GM12875 (cell line): ENCODE measurements around the gene FBXO21.

Experiments
- H3K4me3 ChIP-seq: one replicate; pipeline ENCODE4 v1.5.1; 2011; ENCODE audit warnings: low read depth, low read length, control low read depth
- TF ChIP-seq, protein P1 (sequence below): IDR thresholded peaks from 2 replicates; pipeline ENCODE4 v1.5.1; 2011; ENCODE audit warnings: low read depth, mild to moderate bottlenecking, control low read depth, inconsistent platforms, low read length, moderate library complexity, borderline replicate concordance; ENCODE audit not compliant: insufficient read depth

FBXO21 gene

DNA sequence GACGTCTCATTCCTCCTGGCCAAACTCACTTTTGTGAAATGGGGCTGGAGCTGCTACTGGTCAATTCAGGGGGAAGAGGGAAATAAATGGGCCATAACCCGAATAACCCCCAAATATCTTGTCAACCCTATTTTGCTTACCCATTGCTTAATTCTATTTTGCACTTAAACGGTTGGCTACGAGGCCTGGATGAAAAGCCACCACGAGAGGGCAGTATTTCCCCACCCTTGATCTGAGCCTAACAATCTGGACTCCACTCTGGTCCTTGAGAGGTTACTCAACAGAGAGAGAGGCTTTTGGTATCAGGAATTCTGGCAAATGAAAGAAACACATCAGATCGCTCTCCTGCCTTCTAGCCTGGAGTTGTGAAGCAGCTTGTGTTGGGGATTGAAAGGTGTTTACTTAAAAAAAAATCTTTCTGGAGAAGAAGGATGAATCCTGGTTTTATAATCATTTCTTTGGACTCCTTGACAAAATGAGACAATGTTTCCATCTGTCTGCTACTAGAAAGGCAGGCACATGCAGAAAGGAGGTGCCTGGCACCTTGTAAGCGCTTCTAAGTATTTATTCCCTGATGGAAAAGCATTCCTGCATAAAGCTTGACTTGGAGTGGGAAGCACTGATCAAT lies 22.4 kb upstream of the FBXO21 start:
- TF ChIP-seq, protein P1, sequence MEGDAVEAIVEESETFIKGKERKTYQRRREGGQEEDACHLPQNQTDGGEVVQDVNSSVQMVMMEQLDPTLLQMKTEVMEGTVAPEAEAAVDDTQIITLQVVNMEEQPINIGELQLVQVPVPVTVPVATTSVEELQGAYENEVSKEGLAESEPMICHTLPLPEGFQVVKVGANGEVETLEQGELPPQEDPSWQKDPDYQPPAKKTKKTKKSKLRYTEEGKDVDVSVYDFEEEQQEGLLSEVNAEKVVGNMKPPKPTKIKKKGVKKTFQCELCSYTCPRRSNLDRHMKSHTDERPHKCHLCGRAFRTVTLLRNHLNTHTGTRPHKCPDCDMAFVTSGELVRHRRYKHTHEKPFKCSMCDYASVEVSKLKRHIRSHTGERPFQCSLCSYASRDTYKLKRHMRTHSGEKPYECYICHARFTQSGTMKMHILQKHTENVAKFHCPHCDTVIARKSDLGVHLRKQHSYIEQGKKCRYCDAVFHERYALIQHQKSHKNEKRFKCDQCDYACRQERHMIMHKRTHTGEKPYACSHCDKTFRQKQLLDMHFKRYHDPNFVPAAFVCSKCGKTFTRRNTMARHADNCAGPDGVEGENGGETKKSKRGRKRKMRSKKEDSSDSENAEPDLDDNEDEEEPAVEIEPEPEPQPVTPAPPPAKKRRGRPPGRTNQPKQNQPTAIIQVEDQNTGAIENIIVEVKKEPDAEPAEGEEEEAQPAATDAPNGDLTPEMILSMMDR = peak; percentile 79
- no peak overlapping the region for H3K4me3 ChIP-seq

DNA sequence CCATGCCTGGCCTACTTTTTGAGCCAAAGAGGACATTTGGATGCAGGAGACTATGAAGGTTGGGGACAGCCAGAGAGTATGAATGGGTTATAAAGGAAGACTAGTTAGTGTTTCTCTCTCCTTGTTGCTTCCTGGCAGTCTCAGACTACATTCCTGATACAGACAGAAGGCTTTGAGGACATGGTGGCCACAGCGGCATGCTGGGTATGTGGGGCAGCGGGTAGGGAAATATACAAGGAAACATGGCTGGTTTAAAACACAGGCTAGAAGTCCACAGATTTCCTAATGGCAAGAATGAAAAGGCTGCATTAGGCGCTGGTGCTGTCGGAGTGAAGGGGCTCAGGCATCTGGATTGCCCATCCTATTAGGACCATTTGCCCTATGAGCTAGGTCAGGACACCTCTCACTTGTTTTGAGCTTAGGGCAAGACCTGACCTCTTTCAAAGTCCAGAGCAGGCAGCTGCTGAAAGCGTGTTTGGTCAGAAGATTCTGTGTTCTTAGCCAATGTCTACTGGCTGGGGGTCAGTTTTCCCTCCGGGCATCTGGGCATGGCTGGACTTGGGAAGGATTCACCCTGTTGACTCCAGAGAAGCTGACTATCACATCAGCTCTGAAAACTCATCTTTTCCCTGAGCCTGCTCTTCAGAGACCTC lies 20.1 kb upstream of the FBXO21 start:
- H3K4me3 ChIP-seq = no peak overlapping the region
- TF ChIP-seq, protein P1 = no peak

DNA sequence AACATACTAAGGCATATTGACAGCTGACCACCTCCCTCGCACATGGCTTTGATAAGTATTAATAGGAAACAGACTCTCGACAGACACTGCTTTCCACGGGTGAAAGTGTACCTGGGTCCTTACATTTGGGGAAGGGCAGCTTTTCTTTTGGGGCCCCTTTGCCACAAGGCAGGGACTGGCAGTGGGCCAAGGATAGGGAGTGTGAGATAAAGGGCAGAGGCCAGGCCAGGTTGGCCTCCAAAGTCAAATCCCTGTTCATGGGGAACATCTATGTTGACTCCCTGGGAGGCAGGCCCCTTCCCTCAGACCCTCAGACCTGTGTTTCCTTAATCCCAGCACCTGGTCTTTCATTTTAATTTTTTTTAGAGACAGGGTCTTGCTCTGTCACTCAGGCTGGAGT lies 19.4 kb upstream of the FBXO21 start:
- TF ChIP-seq, protein P1 = no peak
- no peak overlapping the region for H3K4me3 ChIP-seq

DNA sequence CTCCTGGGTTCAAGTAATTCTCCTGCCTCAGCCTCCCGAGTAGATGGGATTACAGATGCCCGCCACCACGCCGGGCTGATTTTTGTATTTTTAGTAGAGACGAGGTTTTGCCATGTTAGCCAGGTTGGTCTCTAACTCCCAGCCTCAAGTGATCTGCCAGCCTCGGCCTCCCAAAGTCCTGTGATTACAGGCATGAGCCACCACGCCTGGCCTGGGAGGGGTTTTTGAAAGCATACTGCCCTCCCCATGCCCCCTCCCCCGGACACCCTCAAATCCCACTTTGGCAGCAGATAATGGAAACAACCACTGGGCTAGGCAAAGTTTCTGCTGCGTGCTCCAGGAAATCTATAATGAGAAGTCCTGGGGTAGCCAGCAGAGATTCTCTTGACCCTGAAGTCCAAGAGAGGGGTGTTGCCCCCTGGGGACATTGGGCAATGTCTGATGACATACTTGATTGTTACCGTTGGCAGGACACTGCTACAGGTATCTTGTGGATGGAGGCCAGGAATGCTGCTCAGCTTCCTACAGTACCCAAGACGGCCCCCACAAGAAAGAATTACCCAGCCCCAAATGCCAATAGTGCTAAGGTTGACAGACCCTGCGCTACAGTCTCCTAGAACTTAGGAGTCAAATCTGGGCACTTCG lies 18.7 kb upstream of the FBXO21 start:
- no peak overlapping the region for H3K4me3 ChIP-seq
- TF ChIP-seq, protein P1 = no peak

DNA sequence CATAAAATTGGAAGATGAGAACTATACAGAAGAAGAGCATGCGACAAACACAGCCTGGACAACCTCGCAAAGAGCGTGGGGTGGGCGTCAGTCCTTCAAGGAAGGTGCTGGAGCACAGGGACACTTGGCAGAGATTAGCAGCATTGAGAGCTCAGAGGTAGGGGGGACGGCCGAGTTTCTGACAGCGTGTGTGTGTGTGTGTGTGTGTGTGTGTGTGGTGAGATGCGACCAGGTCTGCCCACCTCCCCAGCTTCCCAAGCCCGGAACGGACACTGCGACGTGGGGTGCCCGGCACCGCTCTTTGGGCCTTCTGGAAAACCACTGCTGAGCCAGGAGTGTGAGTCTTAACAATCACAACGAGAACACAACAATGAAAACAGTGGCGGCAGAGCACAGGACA lies 17.9 kb upstream of the FBXO21 start:
- no peak overlapping the region for H3K4me3 ChIP-seq

DNA sequence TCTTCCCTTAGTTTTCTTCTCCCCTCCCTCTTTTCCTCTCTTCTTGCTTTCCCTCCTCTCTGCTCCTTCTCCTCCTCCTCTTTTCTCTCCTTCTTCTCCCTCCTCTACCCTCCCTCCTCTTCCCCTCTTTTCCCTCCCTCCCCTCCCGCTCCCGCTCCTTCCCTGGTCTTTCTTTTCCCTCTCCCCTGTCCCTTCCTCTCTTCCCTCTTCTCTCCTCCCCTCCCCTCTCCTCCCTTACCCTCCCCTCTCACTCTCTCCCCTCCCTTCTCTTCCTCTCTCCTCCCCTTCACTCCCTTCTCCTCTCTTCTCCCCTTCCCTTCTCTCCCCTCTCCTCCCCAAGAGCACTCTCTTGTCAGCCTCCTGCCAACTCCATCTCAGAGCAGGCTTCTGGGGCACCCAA lies 17.4 kb upstream of the FBXO21 start:
- H3K4me3 ChIP-seq = no peak overlapping the region
- TF ChIP-seq, protein P1 = no peak

More for the DNA sequence above, 17.9 kb upstream of the FBXO21 start:
- TF ChIP-seq, protein P1 = no peak

DNA sequence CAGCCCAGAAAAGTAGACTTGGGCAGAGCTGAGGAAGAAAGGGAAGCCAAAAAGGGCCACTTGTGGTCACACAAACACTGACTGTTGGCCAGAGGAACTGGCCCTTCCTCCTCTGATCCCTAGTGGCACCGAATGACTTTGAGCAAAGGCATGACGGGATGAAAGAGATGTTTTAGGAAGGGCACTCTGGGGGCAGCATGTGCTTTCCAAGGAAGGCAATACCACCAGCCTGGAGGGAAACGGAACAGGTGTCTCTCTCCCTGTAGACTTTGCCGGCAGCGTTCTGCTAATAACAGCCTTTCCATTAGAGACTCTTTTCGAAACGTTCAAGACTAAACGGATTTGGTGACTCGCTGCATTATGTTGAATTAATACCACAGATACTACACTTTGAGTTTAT lies 12.3 kb upstream of the FBXO21 start:
- TF ChIP-seq, protein P1 = no peak
- H3K4me3 ChIP-seq = no peak overlapping the region
